Activated CD8-positive, alpha-beta memory T cell treated with anti-CD3 and anti-CD28 coated beads for 48 hours (primary cell): ENCODE data around the gene SPRY1.

Source experiments
- DNase-seq, 3 experiments: peaks; one replicate each; pipeline ENCODE4 v3.0.0-alpha.2; 2020; ENCODE audit warnings: low read depth in 2 of 3, low spot score in 2 of 3

Gene SPRY1

DNA sequence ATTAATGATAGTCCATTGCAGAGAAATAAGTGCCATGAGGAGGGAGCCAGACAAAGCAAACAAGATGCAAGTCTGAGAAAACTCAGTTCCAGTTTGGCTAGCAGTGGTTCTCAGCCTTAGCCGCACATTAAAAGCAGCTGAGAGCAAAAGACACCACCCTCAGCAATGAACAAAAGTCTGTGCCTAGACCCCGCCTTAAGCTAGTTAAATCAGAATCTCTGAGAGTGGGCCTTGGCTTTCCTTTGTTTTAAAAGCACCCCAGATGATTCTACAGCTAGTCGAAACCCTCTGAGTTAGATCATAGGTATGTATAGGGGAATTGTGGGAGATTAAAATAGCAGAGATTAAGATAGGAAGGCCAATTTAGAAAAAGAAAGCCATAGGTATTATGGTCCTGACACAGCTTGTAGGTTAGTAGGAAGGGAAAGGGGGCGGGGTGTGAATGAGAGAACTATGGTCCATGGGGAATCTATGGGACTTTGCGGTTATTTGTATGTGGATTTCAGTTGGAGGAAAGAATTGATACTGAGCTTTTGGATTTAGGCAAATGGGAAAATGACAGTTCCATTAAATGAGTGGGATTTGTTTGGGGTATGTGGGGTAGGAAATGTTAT, 12.0 kb downstream of the SPRY1 start:
- DNase-seq: no peak

DNA sequence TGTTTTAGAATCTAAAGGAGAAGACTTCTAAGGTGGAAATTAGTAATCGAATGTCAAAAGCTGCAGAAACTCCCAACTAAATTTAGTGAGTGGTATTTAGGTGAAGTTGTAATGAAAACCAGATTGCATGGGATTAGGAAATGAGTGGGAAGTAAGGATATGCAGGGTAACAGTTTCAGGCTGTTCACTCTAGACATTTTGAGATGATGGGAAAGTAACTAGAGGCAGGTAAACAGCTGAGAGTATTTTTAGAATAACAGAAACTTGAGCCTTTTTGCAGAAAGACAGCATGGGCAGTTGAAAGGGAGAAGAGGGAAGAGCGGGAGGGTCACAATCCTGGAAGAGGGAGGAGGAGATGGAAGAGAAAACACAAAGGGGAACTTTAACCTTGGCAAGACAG, 12.7 kb downstream of the SPRY1 start:
- DNase-seq: no peak

DNA sequence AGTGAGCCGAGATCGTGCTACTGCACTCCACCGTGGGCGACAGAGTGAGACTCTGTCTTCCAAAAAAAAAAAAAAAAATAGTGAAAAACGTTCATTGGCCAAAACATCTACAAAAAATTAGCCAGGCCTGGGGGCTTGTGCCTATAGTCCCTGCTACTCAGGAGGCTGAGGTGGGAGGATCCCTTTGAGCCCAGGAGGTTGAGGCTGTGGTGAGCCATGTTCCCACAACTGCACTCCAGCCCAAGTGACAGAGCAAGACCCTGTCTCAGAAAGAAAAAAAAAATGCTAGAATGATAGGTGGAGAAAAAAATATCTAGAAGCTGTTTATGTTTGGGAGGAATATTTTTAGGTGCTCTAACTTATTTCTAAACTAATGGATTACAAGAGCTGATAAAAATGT, 14.9 kb downstream of the SPRY1 start:
- no peak for DNase-seq

DNA sequence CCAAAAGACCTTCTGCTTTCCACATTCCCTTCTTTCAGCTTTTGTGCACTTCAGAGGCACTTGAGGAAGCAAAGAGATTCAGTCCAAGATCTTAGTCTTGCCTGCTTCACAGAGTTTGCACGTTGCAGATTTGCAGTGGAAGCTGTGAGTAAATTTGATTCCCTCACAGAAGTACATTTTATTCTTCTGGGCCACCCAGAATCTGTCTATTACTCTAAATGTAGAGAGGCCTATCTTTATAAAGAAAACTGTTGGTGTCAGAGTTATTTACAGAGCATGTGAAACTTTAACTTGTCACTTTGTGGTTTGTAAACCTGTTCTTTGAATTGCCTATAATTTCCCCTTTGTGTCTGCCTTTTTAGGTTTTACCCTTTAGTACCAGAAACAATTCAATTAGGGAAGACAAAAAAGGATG, 15.5 kb downstream of the SPRY1 start:
- DNase-seq: no peak

DNA sequence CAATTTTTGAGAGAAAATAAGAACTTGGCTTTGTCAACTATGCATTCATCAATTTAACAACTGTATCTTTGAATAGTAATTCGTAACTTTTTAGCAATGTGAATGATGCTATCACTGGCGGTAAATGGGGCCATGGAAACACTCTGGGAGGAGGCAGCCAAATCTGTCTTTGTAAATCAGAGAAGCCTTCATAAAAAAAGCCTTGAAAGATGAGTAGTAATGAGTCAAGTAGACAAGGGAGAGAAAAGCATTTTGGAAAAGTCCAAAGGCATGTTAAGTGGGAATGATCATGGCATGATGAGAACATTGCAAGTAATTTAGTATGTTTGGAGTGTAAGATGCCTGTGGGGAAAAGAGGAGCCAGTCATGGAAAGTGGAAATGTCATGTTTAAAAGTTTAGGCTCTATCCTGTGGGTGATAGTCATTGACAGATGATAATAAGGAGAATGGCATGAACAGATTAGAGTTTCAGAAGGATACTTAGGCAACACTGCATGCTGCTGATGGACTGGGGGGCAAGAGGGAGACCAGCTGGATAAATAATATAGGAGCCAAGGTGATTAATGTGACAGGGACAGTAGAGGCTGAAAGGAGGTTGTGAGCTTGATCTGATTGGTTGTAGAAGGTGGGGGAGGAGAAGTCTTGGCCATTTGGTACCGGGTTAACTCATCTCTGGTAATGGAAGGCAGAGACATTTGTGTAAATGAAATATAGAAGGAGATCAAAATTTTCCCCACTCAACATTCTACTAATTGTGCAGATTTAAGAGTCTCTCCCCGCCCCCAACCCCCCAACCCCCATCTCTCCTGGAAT, 16.3 kb downstream of the SPRY1 start:
- no peak for DNase-seq

DNA sequence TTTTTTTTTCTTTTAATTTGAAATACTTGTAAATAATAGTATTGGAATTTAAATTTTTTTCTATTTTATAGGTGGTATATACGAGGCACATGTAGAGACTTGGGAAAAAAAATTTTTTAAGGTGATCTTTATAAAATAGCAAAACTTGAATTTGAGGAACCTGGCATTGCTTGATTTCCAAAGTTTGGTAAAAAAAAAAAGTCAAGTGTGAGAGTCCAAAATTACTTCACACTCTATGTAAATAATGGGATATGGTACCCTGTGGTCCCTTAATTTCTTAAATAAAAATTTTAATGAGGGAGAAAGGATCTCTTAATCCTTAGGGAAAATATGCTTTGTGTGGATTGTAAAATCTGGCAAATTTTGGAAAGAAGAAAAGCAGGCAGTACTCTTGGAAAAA, 19.0 kb downstream of the SPRY1 start:
- DNase-seq: no peak

DNA sequence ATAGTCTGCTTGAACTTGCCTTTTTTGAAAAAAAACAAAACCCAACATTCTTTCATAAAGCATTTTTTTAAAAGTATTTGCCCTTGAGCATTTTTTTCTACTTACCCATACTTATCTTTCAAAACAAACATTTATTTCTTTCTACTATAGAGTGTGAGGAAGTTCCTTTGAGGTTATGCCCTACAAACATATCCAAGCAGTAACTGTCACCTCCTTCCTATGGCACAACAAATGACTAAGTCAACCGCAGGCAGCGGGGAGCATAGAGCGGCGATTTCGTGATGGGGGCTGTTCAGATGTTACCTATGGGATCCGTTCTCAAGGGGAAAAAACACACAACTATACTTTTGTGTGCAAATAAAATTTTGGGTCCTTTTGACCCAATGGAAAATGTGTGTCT, 19.4 kb downstream of the SPRY1 start:
- DNase-seq: peak in 1 of 3 experiments; percentile 43

DNA sequence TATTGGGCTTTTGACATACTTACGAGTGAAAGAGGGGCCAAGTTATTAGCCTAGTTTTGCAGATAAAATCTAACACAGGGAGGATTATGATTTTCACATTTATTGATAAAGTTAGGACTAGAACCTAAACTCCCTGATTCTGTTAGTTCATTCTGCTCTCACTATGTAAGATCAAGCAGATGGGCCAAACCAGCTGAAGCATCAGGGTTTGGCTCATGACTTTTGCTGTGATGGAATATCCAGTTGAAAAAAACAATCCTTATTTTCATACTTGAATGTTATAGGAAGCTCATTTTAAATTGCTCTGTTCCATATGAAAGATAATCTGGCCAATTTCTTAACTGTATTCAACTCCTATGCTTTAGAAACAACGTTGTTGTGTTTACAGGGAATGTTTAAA, 21.2 kb downstream of the SPRY1 start:
- no peak for DNase-seq

DNA sequence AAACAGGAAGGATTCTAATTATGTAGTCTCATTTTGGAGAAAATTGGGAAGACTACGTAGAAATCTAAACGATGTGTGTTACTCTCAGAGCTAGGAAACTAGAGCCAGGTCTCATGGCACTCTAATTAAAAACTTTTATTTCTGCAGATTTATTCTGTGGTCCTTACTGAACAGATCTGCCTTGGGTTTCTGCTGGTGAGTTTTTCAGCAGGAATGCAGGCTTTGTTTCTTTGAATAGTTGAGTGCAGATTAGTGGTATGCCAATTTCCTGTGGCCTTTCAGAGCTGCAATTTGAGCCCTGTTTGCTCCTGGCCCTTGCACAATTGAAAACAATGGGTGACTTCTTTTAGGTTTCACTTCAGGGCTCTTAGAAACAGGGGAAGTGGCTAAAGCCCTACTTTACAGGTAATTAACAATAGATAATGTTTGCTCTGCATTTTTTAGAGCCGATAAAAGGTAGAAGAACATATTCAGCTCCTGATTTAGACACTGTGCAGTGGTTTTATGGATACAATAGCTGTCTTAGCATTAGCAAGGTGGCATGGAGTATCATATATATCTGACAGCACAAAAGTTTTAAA, 21.8 kb downstream of the SPRY1 start:
- no peak for DNase-seq

DNA sequence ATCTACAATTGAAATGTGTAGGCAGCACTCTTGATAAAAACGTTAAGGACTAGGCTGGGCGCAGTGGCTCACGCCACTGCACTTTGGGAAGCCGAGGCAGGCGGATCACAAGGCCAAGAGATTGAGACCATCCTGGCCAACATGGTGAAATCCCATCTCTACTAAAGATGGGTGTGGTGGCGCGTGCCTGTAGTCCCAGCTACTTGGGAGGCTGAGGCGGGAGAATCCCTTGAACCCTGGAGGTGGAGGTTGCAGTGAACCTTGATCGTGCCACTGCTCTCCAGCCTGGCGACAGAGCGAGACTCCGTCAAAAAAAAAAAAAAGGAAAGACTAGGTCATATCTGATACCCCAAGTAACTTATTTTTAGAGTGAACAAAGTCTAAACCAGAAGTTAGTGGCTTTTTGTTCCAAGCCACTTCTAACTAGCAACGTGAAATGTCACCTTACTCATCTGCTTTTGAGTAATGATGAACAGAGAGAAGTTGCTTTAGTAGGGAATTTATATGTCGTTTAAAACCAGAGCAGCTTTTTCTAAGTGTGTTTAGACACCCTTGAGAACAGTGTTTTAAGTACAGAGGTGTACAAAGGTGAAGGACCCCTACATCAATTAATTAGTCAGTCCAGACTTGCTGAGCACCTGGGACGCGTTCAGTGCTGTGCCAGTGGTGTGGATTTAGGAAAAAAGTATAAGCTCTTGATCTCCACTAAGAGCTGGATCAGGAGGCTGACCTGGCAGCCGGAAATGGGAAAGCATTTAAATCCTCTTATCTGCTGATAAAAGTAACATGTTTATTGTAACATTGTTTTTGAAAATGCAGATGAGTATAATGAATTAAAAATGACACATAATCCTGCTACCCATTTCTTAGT, 23.5 kb downstream of the SPRY1 start:
- DNase-seq: no peak

DNA sequence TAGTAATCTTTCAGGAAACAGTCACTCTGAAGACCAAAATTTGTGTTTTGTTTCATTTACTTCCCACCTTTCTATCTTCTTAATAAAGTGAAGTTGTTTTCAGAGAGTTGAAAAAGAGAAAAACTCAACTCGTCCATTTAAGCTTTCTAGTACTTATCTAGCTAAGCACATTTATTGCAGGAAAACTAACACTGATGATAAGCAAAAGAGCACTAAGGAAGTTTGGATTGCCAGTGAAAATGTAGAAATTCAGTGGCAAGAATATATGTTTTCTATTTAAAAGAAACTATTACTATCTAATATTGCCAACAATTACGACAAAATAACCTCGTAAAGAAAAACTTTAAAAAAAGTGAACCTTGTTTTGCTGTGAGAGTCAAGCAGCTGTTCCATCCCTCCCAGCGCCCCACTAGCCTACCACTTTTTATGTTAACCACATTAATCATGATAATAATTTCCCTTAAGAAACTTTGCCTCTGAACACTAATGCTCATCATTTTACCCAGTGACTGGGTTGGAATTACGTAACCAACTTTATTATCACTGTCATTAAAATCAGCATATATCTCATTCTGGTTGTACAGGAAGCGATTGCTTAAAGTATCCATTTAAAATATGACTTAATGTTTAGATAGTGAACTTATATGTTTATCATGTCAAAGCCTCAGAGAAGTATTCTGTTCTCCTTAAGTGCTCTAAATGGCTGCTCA, 24.8 kb downstream of the SPRY1 start:
- DNase-seq: no peak

DNA sequence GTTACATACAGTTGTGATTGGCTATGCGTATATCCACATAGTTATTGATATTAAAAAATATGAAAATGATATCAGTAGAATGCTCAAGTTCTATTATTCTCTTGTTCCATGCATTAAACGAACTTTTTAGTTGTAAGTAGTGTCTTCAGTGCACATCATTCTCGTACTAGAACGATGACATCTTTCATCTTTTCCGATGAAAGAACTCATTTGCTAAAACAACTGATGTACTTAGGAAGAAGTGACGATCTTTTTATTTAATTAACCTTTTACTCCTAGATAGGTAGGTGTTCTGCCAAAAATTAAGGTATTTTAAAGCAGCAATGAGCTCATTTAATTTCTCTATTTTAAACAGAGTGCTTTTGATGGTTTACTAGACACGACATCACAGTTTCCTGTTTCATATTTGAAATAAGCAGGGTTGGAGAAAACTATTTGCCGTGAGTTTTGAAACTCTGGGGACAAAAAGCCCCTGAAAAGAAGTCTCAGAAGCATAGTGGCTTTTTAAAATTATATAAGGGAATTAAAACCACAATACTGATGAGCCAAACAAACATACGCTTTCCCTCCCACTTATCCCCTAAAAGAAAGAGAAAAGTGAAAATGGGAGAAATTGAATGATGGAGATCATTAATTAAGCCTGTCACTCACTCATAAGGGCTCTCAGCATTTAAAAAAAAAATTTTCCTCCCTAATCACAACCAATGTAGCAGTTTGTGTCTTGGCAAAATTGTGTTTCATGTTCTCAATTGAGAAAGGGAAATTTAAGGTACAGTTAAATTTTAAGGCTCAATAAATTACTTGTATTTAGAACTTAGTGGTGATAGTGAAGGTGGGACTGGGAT, 25.6 kb downstream of the SPRY1 start:
- no peak for DNase-seq

DNA sequence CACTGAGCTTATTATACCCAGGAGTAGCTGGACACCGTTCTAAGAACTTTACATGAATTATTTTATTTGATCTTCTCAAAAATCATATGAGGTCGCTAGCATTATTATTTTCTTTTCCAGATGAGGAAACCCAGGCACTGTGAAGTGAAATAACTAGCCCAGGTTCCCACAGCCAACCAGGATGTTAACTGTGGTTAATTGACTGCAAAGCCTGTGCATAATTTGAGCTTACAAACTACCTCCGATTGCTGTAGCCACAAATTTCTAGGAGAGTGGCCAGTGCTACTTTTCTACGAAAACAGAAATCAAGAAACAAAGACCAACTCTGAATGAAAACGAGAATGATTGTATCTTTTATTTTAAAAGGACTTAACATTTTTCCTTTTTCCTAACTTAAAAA, 27.2 kb downstream of the SPRY1 start:
- no peak for DNase-seq

DNA sequence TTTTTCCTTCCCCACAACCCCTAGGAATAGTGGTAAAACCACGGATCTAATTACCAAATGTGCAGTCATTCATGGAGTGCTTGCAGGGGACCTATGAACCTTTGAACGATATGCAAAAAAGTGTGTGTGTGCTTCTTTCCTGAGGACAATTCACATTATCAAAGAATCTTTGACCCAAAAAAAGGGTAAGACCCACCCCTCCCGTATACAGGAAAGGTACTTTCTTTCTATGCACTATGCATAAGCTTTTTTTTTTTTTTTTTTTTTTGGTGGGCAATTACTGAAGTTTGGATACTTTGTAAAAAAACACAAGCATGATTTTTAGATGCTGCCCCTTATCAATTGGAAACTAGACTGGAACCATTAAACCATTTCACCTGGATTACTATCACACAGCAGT, 31.4 kb downstream of the SPRY1 start:
- no peak for DNase-seq

DNA sequence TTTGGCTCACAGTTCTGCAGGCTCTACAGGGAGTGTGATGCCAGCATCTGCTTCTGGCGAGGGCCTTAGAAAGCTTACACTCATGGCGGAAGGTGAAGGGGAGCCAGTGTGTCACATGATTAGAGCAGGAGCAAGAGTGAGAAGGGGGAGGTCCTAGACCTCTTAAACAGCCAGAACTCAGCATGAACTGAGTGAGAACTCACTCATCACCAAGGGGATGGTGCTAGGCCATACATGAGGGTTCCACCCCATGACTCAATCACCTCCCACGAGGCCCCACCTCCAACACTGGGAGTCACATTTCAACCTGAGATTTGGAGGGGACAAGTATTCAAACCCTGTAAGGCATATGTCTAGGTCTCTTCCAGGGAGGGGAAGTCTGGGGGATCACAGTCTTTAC, 33.4 kb downstream of the SPRY1 start:
- DNase-seq: no peak

DNA sequence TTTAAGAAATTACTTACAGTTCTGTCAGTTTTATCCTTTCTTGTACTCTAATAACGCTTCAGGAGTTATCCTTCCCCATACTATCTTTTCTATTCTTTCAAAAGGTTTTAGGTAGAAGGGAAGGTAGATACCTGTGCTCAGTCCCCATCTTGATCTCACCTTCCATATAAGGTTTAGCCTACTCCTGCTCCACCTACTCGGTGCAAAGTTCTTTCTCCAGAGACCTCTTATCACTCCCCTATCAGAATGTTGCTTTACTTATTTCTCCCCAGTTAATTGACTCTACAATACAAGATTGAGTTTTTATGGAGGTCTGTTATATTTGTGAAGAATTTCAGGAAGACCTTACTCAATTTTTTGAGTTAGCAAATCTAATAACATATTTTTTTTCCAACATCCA, 33.9 kb downstream of the SPRY1 start:
- DNase-seq: no peak

DNA sequence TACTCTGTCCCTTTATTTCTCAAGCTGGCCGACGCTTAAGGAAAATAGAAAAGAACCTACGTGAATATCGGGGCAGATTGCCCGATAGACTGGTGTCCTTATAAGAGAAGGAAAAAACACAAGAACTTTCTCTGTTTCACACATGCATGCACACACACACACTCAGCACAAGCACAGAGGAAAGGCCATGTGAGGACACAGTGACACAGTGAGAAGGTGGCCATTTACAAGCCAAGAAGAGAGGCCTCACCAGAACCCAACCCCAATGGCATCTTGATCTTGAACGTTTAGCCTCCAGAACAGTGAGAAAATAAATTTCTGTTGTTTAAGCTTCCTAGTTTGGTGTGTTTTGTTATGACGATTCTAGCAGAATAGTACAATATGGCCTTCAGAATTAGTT, 37.0 kb downstream of the SPRY1 start:
- DNase-seq: no peak

DNA sequence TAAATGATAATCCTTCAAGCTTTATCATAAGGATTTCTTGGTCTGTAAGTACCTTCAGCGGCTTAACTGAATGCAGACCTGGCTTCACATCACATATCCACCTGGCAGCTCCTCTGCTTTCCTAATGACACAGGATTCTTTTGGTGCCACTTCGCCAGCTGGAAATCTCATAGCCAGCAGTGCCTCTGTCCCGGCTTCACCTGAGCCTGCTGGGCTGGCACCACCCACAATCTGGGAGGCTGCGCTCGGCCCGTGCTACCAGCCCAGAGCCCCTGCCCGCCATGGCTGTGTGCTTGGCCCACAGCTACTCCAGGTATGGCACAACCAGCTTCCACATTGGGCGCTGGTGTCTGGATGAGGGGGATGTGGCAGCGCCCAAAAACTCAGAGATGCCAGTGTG, 37.4 kb downstream of the SPRY1 start:
- DNase-seq: no peak

DNA sequence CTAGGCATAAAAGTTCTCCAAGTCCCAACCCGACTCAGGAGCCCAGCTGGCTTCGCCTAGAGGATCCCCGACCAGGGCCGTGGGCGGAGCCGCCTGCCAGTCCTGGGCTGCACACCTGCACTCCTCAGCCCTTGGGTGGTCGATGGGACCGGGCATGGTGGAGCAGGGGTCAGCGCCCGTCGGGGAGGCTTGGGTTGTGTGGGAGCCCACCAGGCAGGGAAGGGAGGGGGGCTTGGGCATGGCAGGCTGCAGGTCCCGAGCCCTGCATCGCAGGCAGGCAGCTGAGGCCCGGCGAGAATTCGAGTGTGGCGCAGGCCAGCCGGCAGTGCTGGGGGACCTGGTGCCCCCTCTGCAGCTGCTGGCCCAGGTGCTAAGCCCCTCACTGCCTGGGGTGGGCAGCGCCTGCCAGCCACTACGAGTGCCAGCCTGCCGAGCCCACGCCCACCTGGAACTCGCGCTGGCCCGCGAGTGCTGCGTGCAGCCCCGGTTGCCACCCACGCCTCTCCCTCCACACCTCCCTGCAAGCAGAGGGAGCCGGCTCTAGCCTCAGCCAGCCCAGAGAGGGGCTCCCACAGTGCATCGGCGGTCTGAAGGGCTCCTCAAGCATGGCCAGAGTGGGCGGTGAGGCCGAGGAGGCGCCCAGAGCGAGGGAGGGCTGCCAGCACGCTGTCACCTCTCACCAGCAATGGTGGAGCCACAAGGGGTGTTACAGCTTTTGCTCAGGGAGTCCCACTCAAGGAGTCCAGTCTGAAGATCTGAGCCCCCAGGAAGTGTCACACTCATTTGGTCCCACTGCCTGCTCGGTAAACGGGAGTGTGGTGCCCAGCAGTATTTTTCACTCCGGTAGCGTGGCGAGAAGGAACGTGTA, 38.9 kb downstream of the SPRY1 start:
- DNase-seq: no peak
